NB4 (cell line): ENCODE results near the gene LPXN.

ENCODE experiments used
- MYC ChIP-seq: IDR thresholded peaks from 2 replicates; pipeline ENCODE4 v1.6.1; 2011; ENCODE audit warnings: low read depth, low read length
- POLR2A ChIP-seq: IDR thresholded peaks from 2 replicates; pipeline ENCODE4 v1.6.1; 2011; ENCODE audit warnings: mild to moderate bottlenecking; ENCODE audit not compliant: insufficient read length; ENCODE audit errors: extremely low read depth
- TF ChIP-seq, protein P1 (sequence below): IDR thresholded peaks from one replicate; pipeline ENCODE4 v1.5.1; 2012; ENCODE audit warnings: low read depth, low read length

- no peak for TF ChIP-seq POLR2A
- TF ChIP-seq, protein P1, sequence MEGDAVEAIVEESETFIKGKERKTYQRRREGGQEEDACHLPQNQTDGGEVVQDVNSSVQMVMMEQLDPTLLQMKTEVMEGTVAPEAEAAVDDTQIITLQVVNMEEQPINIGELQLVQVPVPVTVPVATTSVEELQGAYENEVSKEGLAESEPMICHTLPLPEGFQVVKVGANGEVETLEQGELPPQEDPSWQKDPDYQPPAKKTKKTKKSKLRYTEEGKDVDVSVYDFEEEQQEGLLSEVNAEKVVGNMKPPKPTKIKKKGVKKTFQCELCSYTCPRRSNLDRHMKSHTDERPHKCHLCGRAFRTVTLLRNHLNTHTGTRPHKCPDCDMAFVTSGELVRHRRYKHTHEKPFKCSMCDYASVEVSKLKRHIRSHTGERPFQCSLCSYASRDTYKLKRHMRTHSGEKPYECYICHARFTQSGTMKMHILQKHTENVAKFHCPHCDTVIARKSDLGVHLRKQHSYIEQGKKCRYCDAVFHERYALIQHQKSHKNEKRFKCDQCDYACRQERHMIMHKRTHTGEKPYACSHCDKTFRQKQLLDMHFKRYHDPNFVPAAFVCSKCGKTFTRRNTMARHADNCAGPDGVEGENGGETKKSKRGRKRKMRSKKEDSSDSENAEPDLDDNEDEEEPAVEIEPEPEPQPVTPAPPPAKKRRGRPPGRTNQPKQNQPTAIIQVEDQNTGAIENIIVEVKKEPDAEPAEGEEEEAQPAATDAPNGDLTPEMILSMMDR = no peak
- peak; percentile 28; the same call in 1 of the 2 replicates for TF ChIP-seq MYC
These were observed 3.1 kb upstream of the LPXN start, which contains the start of gene ZFP91 for GRCh38 chr11:58578635-58579191.
